Measurements from ENCODE around the gene ARL4C. TPM values are rescaled to one million over a fixed set of nuclear protein-coding genes. Genes with fewer than 3 reads are reported as not detected.

The ARL4C gene, protein sequence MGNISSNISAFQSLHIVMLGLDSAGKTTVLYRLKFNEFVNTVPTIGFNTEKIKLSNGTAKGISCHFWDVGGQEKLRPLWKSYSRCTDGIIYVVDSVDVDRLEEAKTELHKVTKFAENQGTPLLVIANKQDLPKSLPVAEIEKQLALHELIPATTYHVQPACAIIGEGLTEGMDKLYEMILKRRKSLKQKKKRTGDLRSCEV
- 10 to 100 TPM; 13.4 to 19.3 TPM for total RNA-seq

DNA sequence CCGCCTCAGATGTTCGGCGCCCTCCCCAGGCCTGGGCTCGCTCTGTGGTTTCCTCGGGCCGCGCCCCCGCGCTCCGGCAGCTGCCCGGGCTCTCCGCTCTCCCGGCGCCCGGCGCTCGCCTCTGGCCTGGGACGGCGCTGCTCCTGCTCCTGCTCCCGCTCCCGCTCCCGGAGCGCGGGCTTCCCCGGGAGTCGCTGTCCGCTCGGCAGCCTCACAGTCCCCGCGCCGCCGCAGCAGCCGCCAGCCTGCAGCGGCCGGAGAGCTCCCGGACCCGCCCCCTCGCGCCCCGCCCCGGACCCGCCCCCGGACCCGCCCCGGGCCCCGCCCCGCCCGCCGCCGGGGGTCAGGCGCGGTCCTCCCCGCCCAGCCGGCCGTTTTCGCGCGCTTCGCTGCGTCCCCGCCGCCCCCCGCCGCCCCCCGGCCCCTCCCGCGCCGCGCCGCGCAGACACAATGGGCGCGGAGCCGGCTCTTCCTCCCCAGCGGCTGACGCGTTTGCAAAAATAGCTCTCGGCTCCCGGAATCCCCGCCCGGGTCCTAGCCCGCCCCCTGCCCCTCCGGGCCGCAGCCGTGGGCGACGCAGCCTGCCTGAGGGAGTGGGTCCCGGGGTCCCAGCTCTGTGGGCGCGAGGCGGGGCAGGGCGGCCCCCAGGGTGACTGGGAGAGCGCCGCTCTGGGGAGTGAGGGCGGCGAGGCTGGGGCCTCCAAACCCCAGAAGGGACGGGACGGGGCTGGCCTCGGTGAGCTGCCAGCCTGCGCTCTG is at the start of gene ARL4C:
Gene ARL4C, minus strand, starts transcription at position 247 of the 759 bp plus-strand sequence. CDS start 495 bp downstream, outside the sequence.

